Measurements from ENCODE around the gene MYO3B. TPM values are rescaled to one million over a fixed set of nuclear protein-coding genes. Genes with fewer than 3 reads are reported as not detected.

The MYO3B gene
- total RNA-seq, 4 donors from 2014 or later: not detected

GRCh38 chr2:170386554-170386953 is 208.6 kb downstream of the MYO3B start:
- no peak for ATAC-seq (ENCODE audit: low FRiP score)
- TF ChIP-seq CTCF (IDR thresholded peaks at IDR 0.05): no peak

GRCh38 chr2:170391018-170391417 is 213.1 kb downstream of the MYO3B start:
- TF ChIP-seq CTCF (IDR thresholded peaks at IDR 0.05): no peak
- DNase-seq (ENCODE audit: low spot score): no peak
- no peak for ATAC-seq (ENCODE audit: low FRiP score)

More at GRCh38 chr2:170386554-170386953, 208.6 kb downstream of the MYO3B start:
- DNase-seq (ENCODE audit: low spot score): no peak

- ATAC-seq (ENCODE audit: low FRiP score) (no peak), DNase-seq (ENCODE audit: low spot score) (no peak)
- TF ChIP-seq CTCF (IDR thresholded peaks at IDR 0.05): no peak
Measured at GRCh38 chr2:170391697-170392096, 213.8 kb downstream of the MYO3B start.

GRCh38 chr2:170393861-170394498 is 216.0 kb downstream of the MYO3B start:
- DNase-seq (ENCODE audit: low spot score) (no peak), ATAC-seq (ENCODE audit: low FRiP score) (no peak)
- TF ChIP-seq CTCF (IDR thresholded peaks at IDR 0.05): no peak

- TF ChIP-seq CTCF (IDR thresholded peaks at IDR 0.05): no peak
- ATAC-seq (ENCODE audit: low FRiP score) (no peak), DNase-seq (ENCODE audit: low spot score) (no peak)
Measured at GRCh38 chr2:170394641-170395387, 216.9 kb downstream of the MYO3B start.

GRCh38 chr2:170396799-170397459 is 219.0 kb downstream of the MYO3B start:
- no peak for TF ChIP-seq CTCF (IDR thresholded peaks at IDR 0.05)
- no peak for ATAC-seq (ENCODE audit: low FRiP score)

More at GRCh38 chr2:170396799-170397459, 219.0 kb downstream of the MYO3B start:
- DNase-seq (ENCODE audit: low spot score): no peak
